Measurements from ENCODE around the gene LRPAP1. TPM values are rescaled to one million over a fixed set of nuclear protein-coding genes. Genes with fewer than 3 reads are reported as not detected.

Gene LRPAP1
- total RNA-seq, 1 experiment from 2014 or later, result 90.8 TPM

DNA sequence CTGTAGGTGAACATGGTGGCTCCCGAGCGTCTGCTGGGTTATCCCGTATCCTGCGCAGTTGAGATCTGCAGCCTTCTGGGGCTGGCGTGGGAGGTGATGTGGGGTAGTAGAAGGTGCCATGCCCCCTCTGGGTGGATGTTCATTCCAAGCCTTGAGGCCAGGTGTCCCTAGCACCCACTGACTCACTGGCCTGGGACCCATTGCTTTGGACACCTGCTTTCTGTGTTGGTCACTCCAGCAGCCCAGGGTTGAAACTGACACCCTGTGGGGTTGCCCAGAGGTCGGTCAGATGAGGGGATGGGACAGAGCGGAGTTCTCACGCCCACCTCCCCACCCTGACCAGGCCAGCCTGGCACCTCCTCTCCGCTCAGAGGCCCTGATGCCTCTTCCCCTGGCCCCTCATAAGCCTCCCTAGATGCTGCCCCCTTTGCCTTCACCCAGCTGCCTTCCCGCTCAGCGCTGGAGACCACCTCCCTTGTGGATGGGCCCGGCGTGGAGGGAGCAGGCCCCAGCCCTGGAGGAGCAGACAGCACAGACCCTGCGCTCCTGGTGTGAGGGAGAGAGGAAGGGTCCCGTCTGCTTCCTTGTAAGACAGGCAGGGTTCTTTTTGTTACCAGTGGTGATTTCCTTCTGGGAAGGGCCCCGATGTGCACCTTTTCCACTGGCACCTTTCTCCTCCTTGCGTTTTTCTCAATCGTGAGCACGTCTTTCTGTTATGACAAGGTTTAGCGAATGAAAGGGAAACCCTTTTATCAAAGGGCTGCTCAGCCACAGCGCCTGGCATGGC, 67.1 kb downstream of the LRPAP1 start (continued):
- TF ChIP-seq, protein P1, sequence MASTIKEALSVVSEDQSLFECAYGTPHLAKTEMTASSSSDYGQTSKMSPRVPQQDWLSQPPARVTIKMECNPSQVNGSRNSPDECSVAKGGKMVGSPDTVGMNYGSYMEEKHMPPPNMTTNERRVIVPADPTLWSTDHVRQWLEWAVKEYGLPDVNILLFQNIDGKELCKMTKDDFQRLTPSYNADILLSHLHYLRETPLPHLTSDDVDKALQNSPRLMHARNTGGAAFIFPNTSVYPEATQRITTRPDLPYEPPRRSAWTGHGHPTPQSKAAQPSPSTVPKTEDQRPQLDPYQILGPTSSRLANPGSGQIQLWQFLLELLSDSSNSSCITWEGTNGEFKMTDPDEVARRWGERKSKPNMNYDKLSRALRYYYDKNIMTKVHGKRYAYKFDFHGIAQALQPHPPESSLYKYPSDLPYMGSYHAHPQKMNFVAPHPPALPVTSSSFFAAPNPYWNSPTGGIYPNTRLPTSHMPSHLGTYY (CRISPR knock-in tag; IDR thresholded peaks at IDR 0.05), result no peak

DNA sequence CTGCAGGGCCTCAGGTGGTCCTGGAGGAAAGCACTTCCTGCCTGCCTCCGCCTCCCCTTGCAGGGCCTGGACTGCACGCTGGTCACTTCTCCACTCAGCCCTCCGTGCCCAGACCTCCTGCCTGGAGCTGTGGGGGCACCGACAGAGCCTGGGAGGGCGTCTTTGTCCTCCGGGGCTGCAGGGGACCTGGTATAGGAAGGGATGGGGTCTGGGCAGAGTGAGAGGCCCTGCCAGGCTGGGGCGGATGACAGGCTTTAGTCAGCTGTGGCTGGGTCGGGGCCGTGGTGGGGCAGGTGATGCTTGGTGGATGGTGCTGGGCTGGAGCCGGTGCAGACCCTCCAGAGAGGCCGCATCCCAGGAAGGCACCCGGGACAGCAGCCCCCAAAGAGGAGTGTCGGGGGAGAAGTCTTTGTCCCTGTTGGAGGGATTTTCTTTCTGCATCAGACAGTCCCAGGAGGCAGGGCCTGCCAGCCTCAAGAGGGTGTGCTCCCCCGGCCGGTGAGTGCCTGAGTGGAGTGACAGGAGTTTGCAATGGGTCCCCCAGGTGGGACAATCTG, 67.8 kb downstream of the LRPAP1 start:
- CTCF ChIA-PET, result no interaction called here

More for the DNA sequence above, 67.8 kb downstream of the LRPAP1 start:
- no peaks in the 10 kb centered on the region for H3K4me1 Mint-ChIP-seq
- H3K9me3 Mint-ChIP-seq, result peaks cover 7% of the 10 kb centered on the region
- DNase-seq (ENCODE audit: low spot score) (no peak), ATAC-seq (no peak)
- TF ChIP-seq, protein P2, sequence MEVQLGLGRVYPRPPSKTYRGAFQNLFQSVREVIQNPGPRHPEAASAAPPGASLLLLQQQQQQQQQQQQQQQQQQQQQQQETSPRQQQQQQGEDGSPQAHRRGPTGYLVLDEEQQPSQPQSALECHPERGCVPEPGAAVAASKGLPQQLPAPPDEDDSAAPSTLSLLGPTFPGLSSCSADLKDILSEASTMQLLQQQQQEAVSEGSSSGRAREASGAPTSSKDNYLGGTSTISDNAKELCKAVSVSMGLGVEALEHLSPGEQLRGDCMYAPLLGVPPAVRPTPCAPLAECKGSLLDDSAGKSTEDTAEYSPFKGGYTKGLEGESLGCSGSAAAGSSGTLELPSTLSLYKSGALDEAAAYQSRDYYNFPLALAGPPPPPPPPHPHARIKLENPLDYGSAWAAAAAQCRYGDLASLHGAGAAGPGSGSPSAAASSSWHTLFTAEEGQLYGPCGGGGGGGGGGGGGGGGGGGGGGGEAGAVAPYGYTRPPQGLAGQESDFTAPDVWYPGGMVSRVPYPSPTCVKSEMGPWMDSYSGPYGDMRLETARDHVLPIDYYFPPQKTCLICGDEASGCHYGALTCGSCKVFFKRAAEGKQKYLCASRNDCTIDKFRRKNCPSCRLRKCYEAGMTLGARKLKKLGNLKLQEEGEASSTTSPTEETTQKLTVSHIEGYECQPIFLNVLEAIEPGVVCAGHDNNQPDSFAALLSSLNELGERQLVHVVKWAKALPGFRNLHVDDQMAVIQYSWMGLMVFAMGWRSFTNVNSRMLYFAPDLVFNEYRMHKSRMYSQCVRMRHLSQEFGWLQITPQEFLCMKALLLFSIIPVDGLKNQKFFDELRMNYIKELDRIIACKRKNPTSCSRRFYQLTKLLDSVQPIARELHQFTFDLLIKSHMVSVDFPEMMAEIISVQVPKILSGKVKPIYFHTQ (CRISPR knock-in tag; IDR thresholded peaks at IDR 0.05), result no peak
- TF ChIP-seq, protein P3, sequence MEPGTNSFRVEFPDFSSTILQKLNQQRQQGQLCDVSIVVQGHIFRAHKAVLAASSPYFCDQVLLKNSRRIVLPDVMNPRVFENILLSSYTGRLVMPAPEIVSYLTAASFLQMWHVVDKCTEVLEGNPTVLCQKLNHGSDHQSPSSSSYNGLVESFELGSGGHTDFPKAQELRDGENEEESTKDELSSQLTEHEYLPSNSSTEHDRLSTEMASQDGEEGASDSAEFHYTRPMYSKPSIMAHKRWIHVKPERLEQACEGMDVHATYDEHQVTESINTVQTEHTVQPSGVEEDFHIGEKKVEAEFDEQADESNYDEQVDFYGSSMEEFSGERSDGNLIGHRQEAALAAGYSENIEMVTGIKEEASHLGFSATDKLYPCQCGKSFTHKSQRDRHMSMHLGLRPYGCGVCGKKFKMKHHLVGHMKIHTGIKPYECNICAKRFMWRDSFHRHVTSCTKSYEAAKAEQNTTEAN (CRISPR knock-in tag; IDR thresholded peaks at IDR 0.05), result no peak
- TF ChIP-seq CREM (CRISPR knock-in tag; IDR thresholded peaks at IDR 0.05) (no peak), NR3C1 (CRISPR knock-in tag; conservative IDR thresholded peaks at IDR 0.05; ENCODE audit: low read depth) (no peak), OVOL2 (CRISPR knock-in tag; IDR thresholded peaks at IDR 0.05; ENCODE audit: borderline replicate concordance) (no peak), GABPB1 (CRISPR knock-in tag; IDR thresholded peaks at IDR 0.05) (no peak), EMX1 (CRISPR knock-in tag; IDR thresholded peaks at IDR 0.05) (no peak), ETV6 (CRISPR knock-in tag; IDR thresholded peaks at IDR 0.05) (no peak), RORB (CRISPR knock-in tag; IDR thresholded peaks at IDR 0.05) (no peak), RELA (CRISPR knock-in tag; IDR thresholded peaks at IDR 0.05; ENCODE audit: borderline replicate concordance) (no peak), MYBL2 (CRISPR knock-in tag; IDR thresholded peaks at IDR 0.05) (no peak)
- TF ChIP-seq, protein P4, sequence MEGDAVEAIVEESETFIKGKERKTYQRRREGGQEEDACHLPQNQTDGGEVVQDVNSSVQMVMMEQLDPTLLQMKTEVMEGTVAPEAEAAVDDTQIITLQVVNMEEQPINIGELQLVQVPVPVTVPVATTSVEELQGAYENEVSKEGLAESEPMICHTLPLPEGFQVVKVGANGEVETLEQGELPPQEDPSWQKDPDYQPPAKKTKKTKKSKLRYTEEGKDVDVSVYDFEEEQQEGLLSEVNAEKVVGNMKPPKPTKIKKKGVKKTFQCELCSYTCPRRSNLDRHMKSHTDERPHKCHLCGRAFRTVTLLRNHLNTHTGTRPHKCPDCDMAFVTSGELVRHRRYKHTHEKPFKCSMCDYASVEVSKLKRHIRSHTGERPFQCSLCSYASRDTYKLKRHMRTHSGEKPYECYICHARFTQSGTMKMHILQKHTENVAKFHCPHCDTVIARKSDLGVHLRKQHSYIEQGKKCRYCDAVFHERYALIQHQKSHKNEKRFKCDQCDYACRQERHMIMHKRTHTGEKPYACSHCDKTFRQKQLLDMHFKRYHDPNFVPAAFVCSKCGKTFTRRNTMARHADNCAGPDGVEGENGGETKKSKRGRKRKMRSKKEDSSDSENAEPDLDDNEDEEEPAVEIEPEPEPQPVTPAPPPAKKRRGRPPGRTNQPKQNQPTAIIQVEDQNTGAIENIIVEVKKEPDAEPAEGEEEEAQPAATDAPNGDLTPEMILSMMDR (IDR thresholded peaks at IDR 0.05), result no peak
- TF ChIP-seq, protein P5, sequence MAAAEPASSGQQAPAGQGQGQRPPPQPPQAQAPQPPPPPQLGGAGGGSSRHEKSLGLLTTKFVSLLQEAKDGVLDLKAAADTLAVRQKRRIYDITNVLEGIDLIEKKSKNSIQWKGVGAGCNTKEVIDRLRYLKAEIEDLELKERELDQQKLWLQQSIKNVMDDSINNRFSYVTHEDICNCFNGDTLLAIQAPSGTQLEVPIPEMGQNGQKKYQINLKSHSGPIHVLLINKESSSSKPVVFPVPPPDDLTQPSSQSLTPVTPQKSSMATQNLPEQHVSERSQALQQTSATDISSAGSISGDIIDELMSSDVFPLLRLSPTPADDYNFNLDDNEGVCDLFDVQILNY (CRISPR knock-in tag; IDR thresholded peaks at IDR 0.05), result no peak
- TF ChIP-seq, protein P6, sequence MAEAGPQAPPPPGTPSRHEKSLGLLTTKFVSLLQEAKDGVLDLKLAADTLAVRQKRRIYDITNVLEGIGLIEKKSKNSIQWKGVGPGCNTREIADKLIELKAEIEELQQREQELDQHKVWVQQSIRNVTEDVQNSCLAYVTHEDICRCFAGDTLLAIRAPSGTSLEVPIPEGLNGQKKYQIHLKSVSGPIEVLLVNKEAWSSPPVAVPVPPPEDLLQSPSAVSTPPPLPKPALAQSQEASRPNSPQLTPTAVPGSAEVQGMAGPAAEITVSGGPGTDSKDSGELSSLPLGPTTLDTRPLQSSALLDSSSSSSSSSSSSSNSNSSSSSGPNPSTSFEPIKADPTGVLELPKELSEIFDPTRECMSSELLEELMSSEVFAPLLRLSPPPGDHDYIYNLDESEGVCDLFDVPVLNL (CRISPR knock-in tag; IDR thresholded peaks at IDR 0.05; ENCODE audit: borderline replicate concordance, low read depth), result no peak
- TF ChIP-seq, protein P7, sequence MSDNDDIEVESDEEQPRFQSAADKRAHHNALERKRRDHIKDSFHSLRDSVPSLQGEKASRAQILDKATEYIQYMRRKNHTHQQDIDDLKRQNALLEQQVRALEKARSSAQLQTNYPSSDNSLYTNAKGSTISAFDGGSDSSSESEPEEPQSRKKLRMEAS (CRISPR knock-in tag; IDR thresholded peaks at IDR 0.05), result no peak
- TF ChIP-seq, protein P8, sequence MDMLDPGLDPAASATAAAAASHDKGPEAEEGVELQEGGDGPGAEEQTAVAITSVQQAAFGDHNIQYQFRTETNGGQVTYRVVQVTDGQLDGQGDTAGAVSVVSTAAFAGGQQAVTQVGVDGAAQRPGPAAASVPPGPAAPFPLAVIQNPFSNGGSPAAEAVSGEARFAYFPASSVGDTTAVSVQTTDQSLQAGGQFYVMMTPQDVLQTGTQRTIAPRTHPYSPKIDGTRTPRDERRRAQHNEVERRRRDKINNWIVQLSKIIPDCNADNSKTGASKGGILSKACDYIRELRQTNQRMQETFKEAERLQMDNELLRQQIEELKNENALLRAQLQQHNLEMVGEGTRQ (CRISPR knock-in tag; IDR thresholded peaks at IDR 0.05), result no peak
- POLR2A ChIA-PET, result no interaction called here
- no peak overlapping the region for H3K27ac Mint-ChIP-seq
- no peak overlapping the region for H3K4me3 Mint-ChIP-seq
- peaks cover 40% of the 10 kb centered on the region for H3K27me3 Mint-ChIP-seq (ENCODE audit: low read depth)
- H3K36me3 Mint-ChIP-seq, result no peaks in the 10 kb centered on the region
